NCI-H446 (cell line): ENCODE measurements around the gene CNTN3.

Experiments used
- DNase-seq, 2 experiments: peaks; one replicate each; lab custom pipeline; 2025; lab: John Stamatoyannopoulos, UW

The CNTN3 gene

GRCh38 chr3:74607803-74608202 is 6.7 kb downstream of the CNTN3 start:
- DNase-seq: no peak

- DNase-seq: no peak
Measured at GRCh38 chr3:74606996-74607395, 7.5 kb downstream of the CNTN3 start.

- DNase-seq: no peak
Measured at GRCh38 chr3:74605437-74605836, 9.0 kb downstream of the CNTN3 start.

GRCh38 chr3:74603292-74603691 is 11.2 kb downstream of the CNTN3 start:
- DNase-seq: no peak

- no peak for DNase-seq
Measured at GRCh38 chr3:74602471-74602870, 12.0 kb downstream of the CNTN3 start.

GRCh38 chr3:74601793-74602192 is 12.7 kb downstream of the CNTN3 start:
- no peak for DNase-seq

- DNase-seq: no peak
Measured at GRCh38 chr3:74599564-74599963, 14.9 kb downstream of the CNTN3 start.

GRCh38 chr3:74593152-74593551 is 21.3 kb downstream of the CNTN3 start:
- DNase-seq: no peak

GRCh38 chr3:74592359-74592758 is 22.1 kb downstream of the CNTN3 start:
- no peak for DNase-seq

GRCh38 chr3:74591946-74592345 is 22.5 kb downstream of the CNTN3 start:
- DNase-seq: no peak

- no peak for DNase-seq
Measured at GRCh38 chr3:74591342-74591741, 23.1 kb downstream of the CNTN3 start.

GRCh38 chr3:74590620-74591262 is 23.7 kb downstream of the CNTN3 start:
- no peak for DNase-seq

- no peak for DNase-seq
Measured at GRCh38 chr3:74584782-74585181, 29.7 kb downstream of the CNTN3 start.

GRCh38 chr3:74582982-74583381 is 31.5 kb downstream of the CNTN3 start:
- DNase-seq: no peak

GRCh38 chr3:74575857-74576256 is 38.6 kb downstream of the CNTN3 start:
- DNase-seq: no peak

GRCh38 chr3:74571118-74571517 is 43.3 kb downstream of the CNTN3 start:
- no peak for DNase-seq
